HepG2 (cell line): Measurements from ENCODE around the gene TOR4A. TPM values are rescaled to one million over a fixed set of nuclear protein-coding genes. Genes with fewer than 3 reads are reported as not detected.

Experiments used
- ASH2L ChIP-seq: fragments of 300-600, 200-600 bp; sonication (generic); IDR thresholded peaks from 2 replicates; pipeline ENCODE4 v1.7.0; 2017; ENCODE audit warnings: low read depth, mild to moderate bottlenecking, moderate library complexity, mixed read lengths, low read length; ENCODE audit not compliant: insufficient read length
- ATM ChIP-seq: fragments of 450-650 bp; IDR thresholded peaks from 2 replicates; pipeline ENCODE4 v1.7.1; 2017; ENCODE audit warnings: mild to moderate bottlenecking, borderline replicate concordance
- BORCS8-MEF2B ChIP-seq: sonication (generic); formaldehyde crosslinking; IDR thresholded peaks from 2 replicates; pipeline ENCODE4 v1.8.0; 2022; ENCODE audit warnings: mild to moderate bottlenecking, missing genetic modification reagents
- ISL2 ChIP-seq: sonication (generic); formaldehyde crosslinking; IDR thresholded peaks from 2 replicates; pipeline ENCODE4 v1.5.0; 2020; ENCODE audit warnings: missing genetic modification reagents
- PRPF4 ChIP-seq: fragments of 200-400 bp; formaldehyde crosslinking; IDR thresholded peaks from 2 replicates; pipeline ENCODE4 v1.6.1; 2016; ENCODE audit warnings: low read length, low read depth; ENCODE audit not compliant: poor library complexity, severe bottlenecking
- RFX5 ChIP-seq: IDR thresholded peaks from 2 replicates; pipeline ENCODE4 v1.6.1; 2011; ENCODE audit warnings: low read depth, low read length, improper control_type of control experiment
- ZEB1 ChIP-seq: IDR thresholded peaks from 2 replicates; pipeline ENCODE4 v1.6.1; 2012; ENCODE audit warnings: mild to moderate bottlenecking, low read depth, inconsistent platforms; ENCODE audit not compliant: insufficient replicate concordance
- ZGPAT ChIP-seq: IDR thresholded peaks from 2 replicates; pipeline ENCODE4 v1.6.1; 2016; ENCODE audit warnings: mild to moderate bottlenecking
- ZKSCAN5 ChIP-seq: sonication (generic); formaldehyde crosslinking; IDR thresholded peaks from 2 replicates; pipeline ENCODE4 v1.5.1; 2020; ENCODE audit warnings: mild to moderate bottlenecking, missing genetic modification reagents
- ZNF234 ChIP-seq: sonication (generic); formaldehyde crosslinking; conservative IDR thresholded peaks from 2 replicates; pipeline ENCODE4 v1.5.1; 2020; ENCODE audit warnings: mild to moderate bottlenecking, missing genetic modification reagents
- ZNF572 ChIP-seq: sonication (generic); formaldehyde crosslinking; IDR thresholded peaks from 2 replicates; pipeline ENCODE4 v1.5.1; 2020; ENCODE audit warnings: mild to moderate bottlenecking, missing genetic modification reagents
- ZNF709 ChIP-seq: sonication (generic); formaldehyde crosslinking; IDR thresholded peaks from 2 replicates; pipeline ENCODE4 v1.5.0; 2020; ENCODE audit warnings: mild to moderate bottlenecking, missing genetic modification reagents
- ZNF768 ChIP-seq: sonication (generic); formaldehyde crosslinking; IDR thresholded peaks from 2 replicates; pipeline ENCODE4 v1.4.0; 2020; ENCODE audit warnings: missing genetic modification reagents
- polyA plus RNA-seq, 8 experiments: library from polyadenylated mRNA; depleted of rRNA in 3 of 8; stranded (reverse) in 7 of 8; unstranded in 1 of 8; fragments of >200 nt; fragmentation: Illumina TruSeq in 4 of 8; extraction: Trizol in 4 of 8; gene quantifications; 2 replicates each; pipeline versions ENCODE4 v1.2.1 to v1.2.3, GENCODE V29; 2011 to 2016; ENCODE audit warnings: low read depth in 4 of 8, missing spikeins in 1 of 8, mixed read lengths in 1 of 8; ENCODE audit not compliant: insufficient read depth in 1 of 8
- total RNA-seq, 5 experiments: library from RNA; depleted of rRNA; stranded (reverse); fragments of >200 nt; fragmentation: Illumina TruSeq; extraction: Trizol; gene quantifications; 2 replicates each; pipeline ENCODE4 v1.2.3, GENCODE V29; 2016; ENCODE audit warnings: low read depth in 1 of 5
- TF ChIP-seq, protein P1 (sequence below): sonication (generic); formaldehyde crosslinking; IDR thresholded peaks from 2 replicates; pipeline ENCODE4 v1.8.0; 2022; ENCODE audit warnings: missing genetic modification reagents, low read depth, mild to moderate bottlenecking, borderline replicate concordance
- TF ChIP-seq, protein P2 (sequence below): sonication (generic); formaldehyde crosslinking; IDR thresholded peaks from 2 replicates; pipeline ENCODE4 v1.4.0; 2020; ENCODE audit warnings: missing genetic modification reagents, borderline replicate concordance
- TF ChIP-seq, protein P3 (sequence below): sonication (generic); formaldehyde crosslinking; IDR thresholded peaks from 2 replicates; pipeline ENCODE4 v1.4.0; 2020; ENCODE audit warnings: mild to moderate bottlenecking, missing genetic modification reagents
- TF ChIP-seq, protein P4 (sequence below): sonication (generic); formaldehyde crosslinking; IDR thresholded peaks from 2 replicates; pipeline ENCODE4 v1.4.0; 2020; ENCODE audit warnings: missing genetic modification reagents, mild to moderate bottlenecking, borderline replicate concordance

TOR4A gene
- total and polyA plus RNA-seq, 2 of the 13 experiments (the other 11 are each of a cell fraction or from before 2014, with no cell fraction given) = 11.1 to 14.2 TPM

GRCh38 chr9:137241490-137242268 is 35.8 kb upstream of the TOR4A start (continued):
- TF ChIP-seq ASH2L (peak; percentile 59), ZNF768 (CRISPR knock-in tag) (peak; percentile 47; the same call in 1 of the 2 replicates), ZKSCAN5 (CRISPR knock-in tag) (no peak), ZNF709 (CRISPR knock-in tag) (no peak), ATM (no peak), ZGPAT (CRISPR knock-in tag) (peak; percentile 53; the same call in 1 of the 2 replicates), PRPF4 (no peak), ZNF572 (CRISPR knock-in tag) (no peak), ZEB1 (no peak), ZNF234 (0 out of 2 replicates have a peak, but pooled peaks have one; percentile 12), ISL2 (peak; percentile 59; the same call in 1 of the 2 replicates), RFX5 (no peak), BORCS8-MEF2B (CRISPR knock-in tag) (peak; percentile 37; the same call in 1 of the 2 replicates)
- TF ChIP-seq, protein P1, sequence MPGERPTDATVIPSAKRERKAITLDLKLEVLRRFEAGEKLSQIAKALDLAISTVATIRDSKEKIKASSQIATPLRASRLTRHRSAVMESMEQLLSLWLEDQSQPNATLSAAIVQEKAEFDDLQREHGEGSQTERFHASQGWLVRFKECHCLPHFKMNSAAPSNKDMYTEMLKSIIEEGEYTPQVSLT = no peak
- TF ChIP-seq, protein P2, sequence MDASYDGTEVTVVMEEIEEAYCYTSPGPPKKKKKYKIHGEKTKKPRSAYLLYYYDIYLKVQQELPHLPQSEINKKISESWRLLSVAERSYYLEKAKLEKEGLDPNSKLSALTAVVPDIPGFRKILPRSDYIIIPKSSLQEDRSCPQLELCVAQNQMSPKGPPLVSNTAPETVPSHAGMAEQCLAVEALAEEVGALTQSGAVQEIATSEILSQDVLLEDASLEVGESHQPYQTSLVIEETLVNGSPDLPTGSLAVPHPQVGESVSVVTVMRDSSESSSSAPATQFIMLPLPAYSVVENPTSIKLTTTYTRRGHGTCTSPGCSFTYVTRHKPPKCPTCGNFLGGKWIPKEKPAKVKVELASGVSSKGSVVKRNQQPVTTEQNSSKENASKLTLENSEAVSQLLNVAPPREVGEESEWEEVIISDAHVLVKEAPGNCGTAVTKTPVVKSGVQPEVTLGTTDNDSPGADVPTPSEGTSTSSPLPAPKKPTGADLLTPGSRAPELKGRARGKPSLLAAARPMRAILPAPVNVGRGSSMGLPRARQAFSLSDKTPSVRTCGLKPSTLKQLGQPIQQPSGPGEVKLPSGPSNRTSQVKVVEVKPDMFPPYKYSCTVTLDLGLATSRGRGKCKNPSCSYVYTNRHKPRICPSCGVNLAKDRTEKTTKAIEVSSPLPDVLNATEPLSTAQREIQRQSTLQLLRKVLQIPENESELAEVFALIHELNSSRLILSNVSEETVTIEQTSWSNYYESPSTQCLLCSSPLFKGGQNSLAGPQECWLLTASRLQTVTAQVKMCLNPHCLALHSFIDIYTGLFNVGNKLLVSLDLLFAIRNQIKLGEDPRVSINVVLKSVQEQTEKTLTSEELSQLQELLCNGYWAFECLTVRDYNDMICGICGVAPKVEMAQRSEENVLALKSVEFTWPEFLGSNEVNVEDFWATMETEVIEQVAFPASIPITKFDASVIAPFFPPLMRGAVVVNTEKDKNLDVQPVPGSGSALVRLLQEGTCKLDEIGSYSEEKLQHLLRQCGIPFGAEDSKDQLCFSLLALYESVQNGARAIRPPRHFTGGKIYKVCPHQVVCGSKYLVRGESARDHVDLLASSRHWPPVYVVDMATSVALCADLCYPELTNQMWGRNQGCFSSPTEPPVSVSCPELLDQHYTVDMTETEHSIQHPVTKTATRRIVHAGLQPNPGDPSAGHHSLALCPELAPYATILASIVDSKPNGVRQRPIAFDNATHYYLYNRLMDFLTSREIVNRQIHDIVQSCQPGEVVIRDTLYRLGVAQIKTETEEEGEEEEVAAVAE = peak; percentile 43; the same call in 1 of the 2 replicates
- TF ChIP-seq, protein P3, sequence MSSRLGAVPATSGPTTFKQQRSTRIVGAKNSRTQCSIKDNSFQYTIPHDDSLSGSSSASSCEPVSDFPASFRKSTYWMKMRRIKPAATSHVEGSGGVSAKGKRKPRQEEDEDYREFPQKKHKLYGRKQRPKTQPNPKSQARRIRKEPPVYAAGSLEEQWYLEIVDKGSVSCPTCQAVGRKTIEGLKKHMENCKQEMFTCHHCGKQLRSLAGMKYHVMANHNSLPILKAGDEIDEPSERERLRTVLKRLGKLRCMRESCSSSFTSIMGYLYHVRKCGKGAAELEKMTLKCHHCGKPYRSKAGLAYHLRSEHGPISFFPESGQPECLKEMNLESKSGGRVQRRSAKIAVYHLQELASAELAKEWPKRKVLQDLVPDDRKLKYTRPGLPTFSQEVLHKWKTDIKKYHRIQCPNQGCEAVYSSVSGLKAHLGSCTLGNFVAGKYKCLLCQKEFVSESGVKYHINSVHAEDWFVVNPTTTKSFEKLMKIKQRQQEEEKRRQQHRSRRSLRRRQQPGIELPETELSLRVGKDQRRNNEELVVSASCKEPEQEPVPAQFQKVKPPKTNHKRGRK (CRISPR knock-in tag) = no peak
- TF ChIP-seq, protein P4, sequence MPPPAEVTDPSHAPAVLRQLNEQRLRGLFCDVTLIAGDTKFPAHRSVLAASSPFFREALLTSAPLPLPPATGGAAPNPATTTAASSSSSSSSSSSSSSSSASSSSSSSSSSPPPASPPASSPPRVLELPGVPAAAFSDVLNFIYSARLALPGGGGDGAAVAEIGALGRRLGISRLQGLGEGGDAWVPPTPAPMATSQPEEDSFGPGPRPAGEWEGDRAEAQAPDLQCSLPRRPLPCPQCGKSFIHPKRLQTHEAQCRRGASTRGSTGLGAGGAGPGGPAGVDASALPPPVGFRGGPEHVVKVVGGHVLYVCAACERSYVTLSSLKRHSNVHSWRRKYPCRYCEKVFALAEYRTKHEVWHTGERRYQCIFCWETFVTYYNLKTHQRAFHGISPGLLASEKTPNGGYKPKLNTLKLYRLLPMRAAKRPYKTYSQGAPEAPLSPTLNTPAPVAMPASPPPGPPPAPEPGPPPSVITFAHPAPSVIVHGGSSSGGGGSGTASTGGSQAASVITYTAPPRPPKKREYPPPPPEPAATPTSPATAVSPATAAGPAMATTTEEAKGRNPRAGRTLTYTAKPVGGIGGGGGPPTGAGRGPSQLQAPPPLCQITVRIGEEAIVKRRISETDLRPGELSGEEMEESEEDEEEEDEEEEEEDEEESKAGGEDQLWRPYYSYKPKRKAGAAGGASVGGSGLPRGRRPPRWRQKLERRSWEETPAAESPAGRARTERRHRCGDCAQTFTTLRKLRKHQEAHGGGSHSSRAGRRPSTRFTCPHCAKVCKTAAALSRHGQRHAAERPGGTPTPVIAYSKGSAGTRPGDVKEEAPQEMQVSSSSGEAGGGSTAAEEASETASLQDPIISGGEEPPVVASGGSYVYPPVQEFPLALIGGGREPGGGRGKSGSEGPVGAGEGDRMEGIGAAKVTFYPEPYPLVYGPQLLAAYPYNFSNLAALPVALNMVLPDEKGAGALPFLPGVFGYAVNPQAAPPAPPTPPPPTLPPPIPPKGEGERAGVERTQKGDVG = no peak
